ENCODE measurements around the gene EMID1.

Gene EMID1

DNA sequence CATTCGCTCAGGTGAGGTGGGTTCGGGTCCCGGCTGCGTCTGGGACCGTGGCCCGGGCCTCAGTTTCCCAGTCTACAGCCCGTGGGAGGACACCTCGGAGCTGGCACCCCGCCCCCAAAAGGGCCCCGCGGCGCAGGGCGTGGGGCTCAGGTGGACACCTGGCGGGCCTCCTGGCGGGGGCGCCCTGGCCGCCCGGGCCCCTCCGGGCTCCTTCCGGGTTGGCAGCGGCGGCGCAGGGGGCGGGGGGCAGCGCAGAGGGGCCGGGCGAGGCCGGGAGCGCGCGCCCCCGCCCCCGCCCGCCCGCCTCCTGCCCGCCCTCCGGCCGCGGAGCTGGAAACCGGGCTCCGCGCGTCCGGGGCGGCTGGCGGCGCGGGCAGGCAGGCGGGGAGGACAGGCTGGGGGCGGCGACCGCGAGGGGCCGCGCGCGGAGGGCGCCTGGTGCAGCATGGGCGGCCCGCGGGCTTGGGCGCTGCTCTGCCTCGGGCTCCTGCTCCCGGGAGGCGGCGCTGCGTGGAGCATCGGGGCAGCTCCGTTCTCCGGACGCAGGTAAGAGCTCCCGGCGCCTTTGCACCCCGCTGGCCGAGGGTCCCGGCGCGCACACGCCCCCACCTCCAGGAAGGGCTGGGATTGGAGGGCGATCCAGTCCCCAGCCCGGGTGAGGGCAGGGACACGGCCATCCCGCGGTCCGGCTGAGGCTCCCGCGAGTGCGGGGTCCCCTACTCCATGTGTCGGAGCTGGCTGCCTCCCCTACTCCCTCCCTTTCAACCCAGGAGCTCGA is at the start of gene EMID1:
EMID1 (plus strand) TSS at position 303 of the 778 bp plus-strand sequence; CDS start at position 446, 143 bp downstream.
- peak in 1 of 2 experiments; percentile 42 for DNase-seq

DNA sequence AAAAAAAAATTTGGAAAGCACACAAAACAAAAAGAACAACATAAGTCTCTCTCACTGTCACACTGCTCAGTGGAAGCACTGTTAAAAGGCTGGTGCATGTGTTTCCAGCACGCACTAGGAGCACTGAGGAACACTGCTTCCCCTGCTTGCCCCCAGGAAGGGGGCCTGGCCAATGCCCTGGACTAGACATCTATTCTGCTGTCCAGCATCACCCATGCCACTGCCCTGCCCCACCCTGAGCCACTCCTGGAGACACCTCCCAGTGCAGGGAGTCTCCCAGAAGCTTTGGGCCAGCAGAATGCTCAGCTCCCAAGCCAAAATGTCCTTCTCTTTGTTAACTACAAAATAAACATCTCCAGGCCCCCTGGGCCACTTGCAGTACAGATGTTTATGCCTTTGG is 49.7 kb upstream of the EMID1 start:
- DNase-seq = no peak

DNA sequence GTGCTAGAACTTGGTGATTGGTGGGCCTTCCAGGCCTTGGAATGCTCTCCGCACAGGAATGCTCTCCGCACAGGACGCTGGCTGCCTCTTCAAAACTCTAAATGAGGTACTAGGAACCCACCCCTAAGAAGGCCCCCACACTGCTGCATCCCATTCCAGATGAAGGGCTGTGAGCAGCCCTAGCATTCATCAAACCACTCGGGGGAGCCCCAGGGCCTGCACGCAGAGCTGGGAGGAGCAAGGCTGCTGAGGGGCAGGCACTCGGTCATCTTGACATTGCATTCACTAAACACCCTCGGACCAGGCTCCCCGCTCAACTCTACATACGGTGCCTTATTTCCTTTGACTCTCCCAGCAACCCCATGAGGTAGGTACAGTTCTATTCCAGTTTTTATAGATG is 49.2 kb upstream of the EMID1 start:
- DNase-seq = no peak

DNA sequence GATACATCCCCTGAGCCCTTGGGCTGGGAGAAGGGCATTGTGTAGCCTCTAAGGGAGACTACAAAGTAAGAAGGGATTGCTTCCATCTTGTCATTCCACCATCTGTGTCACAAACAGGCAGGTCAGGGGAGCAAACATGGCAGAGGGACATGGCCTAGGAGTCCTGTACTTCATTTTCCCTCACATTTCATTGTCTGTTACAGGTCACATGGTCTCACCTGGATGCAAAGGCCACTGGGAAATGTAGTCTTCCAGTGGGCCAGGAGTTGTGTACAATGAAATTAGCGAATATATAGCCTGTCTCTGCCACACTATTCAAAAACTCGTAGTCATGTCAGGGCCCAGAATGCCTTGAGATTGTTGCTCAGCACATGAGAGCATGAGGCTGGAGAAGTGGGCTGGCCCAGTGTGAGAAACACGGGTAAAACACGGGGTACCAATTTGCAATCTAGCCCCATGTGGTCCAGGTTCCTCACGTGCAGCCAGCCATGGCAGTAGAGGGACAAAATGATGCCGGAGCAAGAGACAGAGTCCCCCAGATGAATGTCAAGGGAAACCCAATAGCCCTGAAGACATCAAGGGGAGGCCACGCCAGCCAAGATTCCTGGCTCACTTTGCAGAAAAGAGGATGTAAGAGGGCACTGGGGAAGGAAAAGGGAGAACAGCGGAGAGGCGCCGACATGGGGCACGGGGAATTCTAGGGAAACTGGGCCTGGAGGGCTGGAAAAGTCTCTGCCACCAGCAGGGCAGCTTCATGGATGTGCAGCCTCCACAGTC is 47.7 kb upstream of the EMID1 start:
- no peak for DNase-seq

DNA sequence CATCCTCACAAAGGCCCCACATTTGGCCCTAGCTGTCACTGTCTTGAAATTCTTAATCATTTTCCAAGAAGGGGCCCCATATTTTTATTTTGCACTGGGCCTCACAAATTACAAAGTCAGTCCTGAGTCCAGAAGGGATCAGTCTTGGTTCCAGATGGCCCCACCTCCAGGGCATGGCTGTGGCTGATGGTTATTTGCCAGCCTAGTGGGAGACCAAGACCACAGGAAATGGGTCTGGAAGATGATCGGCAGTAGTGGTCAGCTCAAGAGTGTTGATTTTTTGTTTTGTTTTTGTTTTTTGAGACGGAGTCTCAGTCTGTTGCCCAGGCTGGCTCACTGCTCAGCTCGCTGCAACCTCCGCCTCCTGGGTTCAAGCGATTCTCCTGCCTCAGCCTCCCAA is 47.1 kb upstream of the EMID1 start:
- DNase-seq = no peak

DNA sequence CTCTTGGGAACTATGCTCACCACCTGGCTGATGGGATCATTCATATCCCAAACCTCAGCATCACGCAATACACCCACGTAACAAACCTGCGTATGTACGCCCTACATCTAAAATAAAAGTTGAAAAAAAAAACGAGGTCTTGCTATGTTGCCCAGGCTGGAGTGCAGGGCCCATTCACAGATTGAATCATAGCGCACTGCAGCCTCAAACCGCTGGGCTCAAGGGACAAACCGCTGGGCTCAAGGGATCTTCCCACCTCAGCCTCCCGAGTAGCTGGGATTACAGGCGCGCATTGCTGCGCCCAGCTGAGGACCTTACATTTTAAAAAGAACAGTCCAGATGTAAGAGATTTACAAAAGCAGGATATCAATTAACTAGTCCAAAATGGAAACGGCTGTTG is 41.9 kb upstream of the EMID1 start:
- DNase-seq = no peak

DNA sequence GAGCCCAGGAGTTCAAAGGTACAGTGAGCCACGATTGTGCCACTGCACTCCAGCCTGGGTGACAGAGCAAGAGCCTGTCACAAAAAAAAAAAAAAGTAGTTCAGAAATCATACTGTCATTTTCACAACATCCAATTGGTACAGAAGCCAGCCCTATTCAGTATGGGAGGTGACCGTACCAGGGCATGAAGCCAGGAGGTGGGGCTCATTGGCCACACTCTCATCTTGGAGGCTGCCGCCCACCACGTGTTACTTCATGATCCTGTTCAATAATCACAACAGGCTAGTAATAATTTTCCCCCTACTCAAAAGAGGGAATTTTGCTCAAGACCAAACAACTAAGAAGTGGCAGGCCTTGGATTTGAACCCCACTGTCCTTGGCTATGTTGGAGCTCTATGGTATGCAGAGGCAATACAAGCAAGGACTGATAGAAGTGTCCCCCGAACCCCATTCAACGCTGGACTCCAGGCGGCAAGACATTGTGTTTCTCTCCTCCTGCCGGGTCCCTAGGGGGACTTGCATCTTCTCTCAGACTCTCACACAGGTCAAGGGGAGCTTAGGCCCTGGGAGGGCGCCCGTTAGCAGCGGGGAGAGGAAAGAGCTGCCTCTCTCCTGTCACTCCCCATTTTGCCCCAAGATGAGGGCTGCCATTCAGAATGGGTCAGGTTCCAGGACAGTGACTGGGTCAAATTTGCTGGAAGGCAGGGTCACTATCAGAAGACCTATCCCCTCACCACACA is 40.2 kb upstream of the EMID1 start:
- DNase-seq = no peak

DNA sequence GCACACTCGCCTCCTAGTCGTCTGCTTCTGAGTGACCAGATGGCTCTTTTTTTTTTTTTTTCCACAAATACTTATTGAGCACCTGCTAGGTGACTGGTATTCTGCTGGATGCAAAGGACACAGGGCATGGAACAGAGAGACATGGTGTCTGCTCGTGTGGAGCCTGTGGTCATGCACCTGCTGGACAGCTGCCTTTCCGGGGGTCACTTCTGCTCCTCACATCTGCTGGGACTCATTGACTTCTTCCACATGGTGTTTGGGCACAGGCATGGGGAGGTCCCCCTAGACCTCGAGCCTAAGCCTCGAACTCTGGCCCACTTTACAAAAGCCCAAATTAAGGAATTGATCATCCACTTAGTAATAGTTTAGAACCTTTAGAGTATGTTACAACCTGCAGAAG is 39.5 kb upstream of the EMID1 start:
- DNase-seq = no peak

DNA sequence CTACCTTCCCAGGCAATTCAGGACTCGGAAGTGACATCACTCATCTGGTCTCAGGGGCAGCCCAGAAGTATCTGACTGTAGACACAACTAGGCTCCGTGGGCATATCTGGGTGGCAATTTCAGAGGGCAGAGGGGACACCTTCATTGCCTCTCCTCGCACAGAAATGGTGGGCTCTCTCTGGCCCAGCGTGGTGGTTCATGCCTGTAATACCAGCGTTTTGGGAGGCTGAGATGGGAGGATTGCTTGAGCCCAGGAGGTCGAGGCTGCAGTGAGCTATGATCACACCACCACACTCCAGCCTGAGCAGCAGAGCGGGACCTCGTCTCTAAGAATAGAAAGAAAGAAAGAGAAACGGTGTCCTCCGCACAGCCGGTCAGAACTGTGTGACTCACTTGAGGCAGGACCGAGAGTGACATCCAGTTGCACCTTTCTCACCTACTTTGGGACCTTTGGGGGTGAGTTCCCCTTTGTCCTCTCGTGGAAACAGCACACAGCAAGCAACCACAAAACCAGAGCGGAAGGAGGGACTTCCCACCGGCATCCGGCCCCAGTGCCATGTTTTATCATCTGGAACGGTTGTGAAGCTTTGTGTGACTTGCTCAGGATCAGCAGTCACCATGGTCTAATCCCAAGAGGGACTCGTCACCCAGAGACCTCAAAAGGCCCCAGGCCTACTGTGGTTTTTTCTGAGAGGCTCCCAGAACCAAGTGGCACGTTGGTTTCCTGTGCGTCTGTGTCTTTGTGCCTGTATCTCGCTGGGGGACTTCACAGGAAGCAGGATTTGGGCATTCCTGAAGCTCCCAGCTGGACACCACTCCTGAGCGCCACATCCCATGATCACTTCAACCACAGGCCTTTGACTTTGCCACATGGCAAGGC is 38.4 kb upstream of the EMID1 start:
- DNase-seq = peak; percentile 78 to 80

DNA sequence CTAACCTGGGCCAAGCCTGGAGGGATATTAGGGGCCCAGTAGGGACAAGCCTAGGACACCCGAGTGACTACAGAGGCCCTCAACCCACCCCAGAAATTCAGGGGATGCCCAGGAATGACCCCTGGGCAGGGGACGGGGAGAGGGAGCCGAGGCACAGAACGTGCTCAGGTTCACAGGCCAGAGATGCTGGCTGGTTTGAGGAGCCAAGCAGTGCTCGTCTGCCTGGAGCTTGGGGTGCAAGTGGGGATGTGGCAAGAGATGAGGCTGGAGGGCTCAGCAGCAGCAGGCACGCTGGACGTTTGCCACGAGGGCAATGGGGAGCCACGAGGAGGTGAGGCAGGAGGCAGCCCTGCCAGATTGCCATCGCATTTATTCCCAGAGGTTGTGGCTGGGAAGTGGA is 34.0 kb upstream of the EMID1 start:
- DNase-seq = no peak

DNA sequence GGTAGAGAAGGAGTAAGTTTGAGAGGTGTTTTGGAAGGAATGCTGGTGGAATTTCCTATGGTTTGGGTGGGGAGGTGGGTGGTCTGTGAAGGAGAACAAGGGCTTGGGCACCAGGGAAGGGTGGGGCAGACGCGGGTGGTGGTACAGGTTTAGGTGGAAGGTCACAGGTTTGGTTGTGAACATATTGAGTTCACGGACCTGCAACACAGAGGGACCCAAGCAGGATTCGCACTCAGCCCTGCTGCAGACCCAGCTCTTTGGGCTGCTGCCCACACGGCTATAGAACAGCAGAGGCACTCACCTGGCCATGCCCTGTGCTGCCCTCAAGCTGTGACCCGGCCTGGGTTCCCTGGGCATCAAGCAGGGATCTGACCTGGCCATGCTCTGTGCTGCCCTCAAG is 33.5 kb upstream of the EMID1 start:
- no peak for DNase-seq

DNA sequence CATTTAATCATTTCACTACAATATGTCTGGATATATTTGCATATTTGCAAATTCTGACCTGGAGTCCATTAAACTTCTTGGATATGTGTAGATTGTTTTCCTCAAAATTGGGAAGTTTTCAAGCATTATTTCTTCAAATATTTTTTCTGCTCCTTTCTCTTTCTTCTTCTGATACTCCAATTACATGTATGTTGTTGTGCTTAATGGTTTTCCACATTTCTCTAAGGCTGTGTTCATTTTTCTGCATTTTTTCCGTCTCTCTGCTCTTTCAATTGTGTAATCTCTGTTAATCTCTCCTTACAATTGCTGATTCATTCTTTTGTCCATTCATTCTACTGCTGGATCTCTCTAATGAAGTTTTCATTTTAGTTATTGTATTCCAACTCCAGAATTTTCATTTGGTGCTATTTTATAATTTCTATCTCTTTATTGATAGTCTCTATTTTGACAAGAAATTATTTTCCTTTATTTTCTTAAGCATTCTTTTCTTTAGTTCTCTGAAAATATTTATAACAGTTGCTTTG is 30.3 kb upstream of the EMID1 start:
- DNase-seq = no peak

DNA sequence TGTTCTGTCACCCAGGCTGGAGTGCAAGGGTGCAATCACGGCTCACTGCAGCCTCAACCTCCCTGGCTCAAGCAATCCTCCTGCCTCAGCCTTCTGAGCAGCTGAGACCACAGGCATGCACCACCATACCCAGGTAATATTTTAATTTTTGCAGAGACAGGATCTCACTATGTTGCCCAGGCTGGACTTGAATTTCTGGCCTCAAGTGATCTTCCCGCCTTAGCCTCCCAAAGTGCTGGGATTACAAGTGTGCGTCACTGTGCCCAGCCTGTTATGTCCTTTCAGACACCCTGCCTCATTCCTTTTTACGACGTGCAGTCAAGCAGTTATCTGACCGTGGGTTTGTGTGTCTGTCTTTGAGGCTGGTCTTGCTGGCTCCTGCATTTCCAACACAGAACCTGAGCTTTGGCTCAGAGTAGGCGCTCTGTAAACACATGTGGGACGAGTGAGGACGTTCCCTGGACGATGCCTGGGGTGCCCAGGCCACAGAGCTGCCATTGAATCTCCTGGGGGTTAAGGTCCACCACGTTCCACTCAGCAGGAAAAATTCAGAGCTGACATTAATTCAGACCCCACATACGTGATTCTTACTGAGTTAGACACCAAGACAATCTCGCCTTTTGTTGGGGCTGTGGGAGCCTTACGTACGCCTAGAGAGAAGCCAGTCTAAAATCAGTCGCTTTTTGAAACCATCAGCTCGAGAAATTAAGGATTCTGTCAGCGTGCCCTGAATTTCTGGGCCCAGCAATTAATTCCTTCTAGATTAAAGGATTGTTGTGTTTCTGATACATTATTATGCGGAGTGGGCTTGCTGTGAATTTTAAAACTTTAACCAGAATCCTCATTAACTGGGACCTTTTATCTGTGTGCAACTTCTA is 21.5 kb upstream of the EMID1 start:
- DNase-seq = no peak

DNA sequence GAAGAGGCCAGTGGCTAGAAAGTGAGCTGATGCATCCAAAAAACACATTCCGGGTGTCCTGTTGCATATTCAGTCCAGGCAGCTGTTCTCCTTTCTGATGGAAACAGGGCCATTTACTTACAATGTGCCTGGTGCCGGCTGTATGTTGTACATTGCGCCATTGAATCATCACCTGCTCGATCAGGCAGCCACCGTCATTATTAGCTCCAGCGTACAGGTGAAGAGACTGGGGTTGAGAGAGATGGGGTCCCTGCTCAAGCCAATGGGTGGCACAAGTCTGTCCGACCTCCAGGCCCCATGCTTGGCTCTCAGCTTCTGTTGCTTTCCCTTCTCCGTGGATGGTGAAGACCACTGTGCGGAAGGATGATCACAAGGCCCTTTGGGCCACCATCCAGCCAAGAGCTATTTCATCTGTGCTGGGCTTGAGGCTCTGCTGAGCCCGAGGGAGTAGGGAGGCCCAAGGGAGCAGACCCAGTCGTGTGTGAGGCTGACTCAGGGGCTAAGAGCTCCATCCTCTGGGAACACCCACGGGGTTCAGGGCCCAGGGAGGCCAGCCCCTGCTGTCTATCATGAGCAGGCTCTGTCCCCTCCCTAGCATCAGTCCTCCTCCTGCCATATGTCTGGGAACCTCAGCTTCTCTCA is 20.7 kb upstream of the EMID1 start:
- DNase-seq = no peak

DNA sequence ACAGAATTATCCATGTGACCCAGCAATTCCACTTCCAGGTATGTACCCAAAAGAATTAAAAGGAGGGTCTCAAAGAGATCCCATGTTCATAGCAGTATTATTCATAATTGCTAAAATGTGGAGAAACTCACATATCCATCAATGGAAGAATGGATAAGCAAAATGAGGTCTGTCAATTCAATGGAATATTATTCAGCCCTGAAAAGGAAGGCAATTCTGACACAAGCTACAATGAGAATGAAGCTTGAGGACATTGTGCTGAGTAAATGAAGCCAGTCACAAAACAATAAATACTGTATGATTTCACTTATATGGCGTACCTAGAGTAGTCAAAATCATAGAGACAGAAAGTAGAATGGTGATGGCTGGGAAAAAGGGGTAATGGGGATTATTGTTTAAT is 19.4 kb upstream of the EMID1 start:
- DNase-seq = no peak

DNA sequence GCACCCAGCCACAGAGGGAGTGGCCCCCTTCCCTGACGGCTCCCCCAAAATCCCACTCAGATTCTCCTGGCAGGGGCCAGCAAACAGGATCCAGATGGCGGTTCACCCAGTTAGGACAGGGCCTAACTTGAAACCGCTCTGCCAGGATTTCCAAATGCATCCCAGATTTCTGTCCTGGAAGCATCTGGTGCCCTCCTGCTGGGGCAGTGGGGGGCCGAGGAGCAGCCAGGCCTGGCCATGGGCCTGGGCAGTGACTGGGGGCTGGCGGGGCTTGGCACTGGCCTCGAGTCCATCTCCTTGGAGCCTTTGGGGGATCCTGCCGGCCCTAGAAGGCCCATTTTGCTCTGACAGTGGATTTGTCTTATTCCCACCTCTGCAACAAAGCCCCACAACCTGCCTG is 17.9 kb upstream of the EMID1 start:
- no peak for DNase-seq

DNA sequence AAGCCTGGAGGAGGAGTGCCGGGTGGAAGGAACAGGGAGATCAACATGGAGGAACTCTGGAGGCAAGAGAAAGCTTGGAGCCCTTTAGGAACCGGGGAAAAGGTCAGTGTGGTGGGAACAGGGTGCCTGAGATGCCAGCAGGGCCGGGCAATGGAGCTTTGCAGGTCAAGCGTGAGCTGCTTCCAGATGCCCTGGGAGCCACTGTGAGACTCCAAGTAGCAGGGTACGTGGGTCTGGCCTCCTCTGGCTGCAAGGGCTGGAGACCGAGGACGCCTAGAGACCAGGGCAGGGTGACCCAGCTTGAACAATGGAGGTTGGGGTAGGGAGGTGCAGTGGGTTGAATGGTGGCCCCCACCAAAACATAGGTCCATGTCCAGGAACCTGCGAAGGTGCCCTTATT is 15.6 kb upstream of the EMID1 start:
- no peak for DNase-seq

DNA sequence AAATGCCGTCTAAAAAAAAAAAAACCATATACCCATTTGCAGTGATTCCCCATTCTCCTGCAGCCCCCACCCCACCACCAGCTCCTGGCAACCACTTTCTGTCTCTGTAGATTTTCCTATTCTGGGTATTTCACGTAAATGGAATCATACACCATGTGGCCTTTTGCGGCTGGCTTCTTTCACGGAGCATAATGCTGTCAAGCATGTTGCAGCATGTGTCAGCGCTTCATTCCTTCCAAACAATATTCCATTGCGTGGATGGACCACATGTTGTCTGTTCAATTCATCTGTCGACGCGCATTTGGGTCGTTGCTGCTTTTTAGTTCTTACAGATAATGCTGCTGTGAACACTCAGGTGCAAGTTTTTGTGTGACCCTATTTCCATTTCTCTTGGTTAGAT is 14.8 kb upstream of the EMID1 start:
- no peak for DNase-seq

DNA sequence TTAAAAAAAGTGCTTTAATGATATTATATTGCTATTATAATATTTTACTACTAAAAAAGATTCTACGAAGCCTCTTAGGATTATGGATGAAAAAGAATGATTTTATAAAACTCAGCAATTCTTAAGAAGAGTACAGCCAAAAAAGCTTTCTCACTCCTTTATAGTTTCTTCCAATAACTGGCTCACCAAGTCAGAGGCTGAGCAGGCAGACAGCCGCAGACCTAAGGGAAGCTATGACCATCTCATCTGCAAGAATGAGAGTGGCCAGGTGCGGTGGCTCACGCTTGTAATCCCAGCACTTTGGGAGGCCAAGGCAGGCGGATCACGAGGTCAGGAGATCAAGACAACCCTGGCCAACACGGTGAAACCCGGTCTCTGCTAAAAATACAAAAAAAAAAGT is 12.7 kb upstream of the EMID1 start:
- DNase-seq = no peak

DNA sequence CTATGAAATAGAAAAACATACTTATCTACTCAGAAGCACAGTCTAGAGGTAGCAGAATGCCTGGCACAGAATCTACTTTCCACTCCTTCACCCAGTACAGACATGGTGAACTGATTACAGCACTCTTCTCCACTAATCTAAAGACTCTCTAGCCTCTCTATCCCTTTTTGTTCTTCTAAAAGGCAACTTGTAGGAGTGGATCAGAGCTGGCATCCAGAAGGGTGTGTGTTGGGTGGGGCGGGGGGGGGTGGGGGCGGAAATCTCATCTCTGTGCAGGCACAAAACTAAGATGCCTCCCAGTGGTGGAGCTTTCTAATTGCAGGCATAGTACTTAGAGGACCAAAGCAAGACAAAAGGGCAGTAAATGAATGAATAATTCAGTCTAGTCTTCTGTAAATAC is 11.5 kb upstream of the EMID1 start:
- DNase-seq = no peak

Data from activated T-cell treated with anti-CD3 and anti-CD28 coated beads, Interleukin-2, amount 50 U/mL, for 48 hours (primary cell).